ENCODE measurements around the gene SCN4B. TPM values are rescaled to one million over a fixed set of nuclear protein-coding genes. Genes with fewer than 3 reads are reported as not detected.

SCN4B gene
- total RNA-seq, 1 donor: not detected

DNA sequence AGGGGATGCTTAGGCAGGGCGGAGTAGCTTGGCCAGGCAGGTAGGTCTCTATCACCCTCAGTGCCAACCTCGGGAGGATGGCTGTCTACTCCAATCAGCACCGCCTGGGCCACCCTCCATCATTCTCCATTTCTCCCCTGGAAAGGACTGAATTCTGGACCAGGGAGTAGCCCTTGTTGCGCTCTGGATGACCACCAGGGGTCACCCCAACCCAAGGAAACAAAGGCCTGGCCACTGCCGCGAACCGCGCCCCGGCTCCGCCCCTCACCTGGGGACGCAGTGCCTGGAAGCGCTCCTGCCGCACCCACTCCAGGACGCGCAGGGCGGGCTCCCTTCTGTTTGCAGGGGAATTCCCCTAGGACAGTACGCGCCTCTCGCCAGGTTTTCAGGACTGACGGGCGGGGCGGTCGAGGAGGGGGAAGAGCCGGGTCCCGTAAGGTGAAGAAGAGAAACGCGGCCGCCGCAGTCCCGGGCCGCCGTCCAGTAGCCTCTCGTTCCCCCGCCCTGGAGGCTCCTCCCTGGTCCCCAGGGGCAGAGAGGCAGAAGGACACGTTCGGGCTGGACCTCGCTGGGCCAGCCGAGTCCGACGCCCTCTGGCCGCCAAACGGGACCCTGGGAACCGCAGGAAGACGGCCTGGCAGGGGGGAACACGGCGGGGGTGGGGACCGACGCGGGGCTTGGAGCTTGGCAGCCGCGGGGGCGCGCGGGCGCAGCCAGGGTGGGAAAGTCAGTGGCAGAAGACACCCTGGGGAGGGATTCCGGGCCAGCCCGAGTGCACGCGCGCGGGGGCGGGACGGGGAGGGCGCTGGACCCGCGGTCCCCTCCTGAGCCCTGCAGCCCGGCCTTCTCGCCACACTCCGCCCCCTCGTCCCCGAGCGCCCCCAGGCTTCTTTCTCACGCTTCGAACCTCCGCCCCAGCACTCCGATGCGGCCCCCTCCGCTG is 7.1 kb downstream of the SCN4B start:
- H3K4me3 ChIP-seq (ENCODE audit: low read depth, low read length): peak overlapping the region; percentile 51
- DNase-seq (ENCODE audit: low read depth): peak; percentile 55
- TF ChIP-seq, protein P1, sequence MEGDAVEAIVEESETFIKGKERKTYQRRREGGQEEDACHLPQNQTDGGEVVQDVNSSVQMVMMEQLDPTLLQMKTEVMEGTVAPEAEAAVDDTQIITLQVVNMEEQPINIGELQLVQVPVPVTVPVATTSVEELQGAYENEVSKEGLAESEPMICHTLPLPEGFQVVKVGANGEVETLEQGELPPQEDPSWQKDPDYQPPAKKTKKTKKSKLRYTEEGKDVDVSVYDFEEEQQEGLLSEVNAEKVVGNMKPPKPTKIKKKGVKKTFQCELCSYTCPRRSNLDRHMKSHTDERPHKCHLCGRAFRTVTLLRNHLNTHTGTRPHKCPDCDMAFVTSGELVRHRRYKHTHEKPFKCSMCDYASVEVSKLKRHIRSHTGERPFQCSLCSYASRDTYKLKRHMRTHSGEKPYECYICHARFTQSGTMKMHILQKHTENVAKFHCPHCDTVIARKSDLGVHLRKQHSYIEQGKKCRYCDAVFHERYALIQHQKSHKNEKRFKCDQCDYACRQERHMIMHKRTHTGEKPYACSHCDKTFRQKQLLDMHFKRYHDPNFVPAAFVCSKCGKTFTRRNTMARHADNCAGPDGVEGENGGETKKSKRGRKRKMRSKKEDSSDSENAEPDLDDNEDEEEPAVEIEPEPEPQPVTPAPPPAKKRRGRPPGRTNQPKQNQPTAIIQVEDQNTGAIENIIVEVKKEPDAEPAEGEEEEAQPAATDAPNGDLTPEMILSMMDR (IDR thresholded peaks at IDR 0.05; ENCODE audit: insufficient read depth, low read depth, low read length): peak; percentile 84

DNA sequence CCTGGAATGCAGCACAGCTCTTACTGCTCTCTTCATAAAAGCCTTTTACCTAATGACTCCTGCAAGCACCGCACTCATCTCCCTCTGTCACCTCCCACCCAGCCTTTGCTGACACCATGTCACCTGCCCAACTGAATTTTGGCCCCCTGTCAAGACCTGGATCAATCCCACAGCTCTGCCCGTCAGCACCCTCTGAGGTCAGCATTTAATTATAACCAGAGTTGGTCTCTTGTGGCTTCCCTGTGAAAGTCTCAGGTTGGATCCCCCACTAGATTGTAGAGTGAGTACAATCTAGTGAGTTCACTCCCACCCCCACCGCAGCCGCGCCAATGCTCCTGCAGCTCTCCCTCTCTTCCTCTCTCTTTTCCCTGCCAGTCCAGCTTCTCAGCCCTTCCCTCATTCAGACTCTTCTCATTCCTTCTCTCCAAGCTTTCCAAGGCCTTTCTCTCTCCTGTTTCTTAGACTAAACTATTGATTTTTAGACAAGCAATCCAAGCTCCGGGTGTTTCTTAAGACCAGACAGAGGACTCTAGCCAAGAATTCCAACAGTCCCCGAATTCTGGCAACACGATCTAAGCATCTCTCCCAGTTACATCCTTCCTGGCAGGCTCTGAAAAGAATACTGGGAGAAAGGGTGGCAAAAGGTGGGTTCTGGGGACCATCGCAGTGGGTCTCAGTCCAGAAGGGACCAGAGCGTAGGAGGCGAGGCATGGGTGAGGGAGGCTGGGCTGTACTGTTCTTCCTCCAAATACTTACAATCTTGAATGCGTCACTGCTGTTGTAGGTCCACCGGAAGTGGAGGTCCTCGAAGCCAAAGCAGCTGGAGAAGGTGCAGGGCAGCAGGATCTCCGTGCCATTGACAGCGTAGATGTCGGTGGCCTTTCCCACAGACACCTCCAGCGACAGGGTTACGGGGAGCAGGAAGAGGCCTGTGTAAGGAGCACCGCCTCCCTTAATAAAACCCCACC is 8.0 kb downstream of the SCN4B start:
- H3K4me3 ChIP-seq (ENCODE audit: low read depth, low read length): no peak overlapping the region
- TF ChIP-seq, protein P1 (IDR thresholded peaks at IDR 0.05; ENCODE audit: insufficient read depth, low read depth, low read length): no peak
- no peak for DNase-seq (ENCODE audit: low read depth)

DNA sequence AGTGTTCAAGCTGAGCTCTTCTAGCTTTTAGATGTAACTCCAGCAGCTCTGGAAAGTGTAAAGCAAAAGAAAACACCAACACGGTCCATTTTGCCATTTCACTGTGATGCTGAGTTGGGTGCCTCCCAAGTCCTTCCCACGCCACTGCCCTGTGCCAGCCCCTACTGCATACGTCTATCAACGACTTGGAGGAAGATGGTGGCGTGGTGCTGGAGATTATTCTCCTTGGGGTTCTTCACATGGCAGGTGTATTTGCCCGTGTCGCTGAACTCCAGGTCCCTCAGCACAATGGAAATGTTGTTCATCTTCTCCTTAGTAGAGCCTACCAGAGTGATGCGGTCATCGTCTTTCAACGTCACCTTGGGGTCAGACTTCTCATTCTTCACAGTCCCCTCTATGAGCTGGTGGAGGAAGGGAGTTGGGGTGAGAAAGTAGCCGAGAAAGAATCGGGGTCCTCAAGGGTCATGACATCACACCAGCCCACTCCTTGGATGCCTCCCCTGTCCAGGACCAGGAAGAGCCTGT is 8.9 kb downstream of the SCN4B start:
- H3K4me3 ChIP-seq (ENCODE audit: low read depth, low read length): no peak overlapping the region
- TF ChIP-seq, protein P1 (IDR thresholded peaks at IDR 0.05; ENCODE audit: insufficient read depth, low read depth, low read length): no peak
- DNase-seq (ENCODE audit: low read depth): no peak

DNA sequence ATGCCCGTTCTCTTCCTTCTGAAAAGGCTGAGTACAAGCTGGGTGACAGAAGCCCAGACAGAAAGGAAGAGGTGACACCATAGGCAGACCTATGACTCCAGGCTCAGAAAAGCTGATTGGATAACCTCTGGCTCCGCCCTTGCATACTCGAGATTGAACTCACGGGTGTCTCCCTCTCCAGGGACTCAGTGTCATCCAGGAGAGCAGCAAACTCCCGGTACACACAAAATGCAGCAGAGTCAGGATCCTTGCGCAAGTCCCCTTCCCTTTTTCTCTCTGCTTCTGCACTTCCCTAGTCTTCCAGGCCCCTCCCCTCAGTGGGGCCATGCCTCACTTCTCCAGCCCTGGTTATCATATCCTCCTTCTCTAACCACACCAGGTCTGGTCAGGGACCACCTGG is 9.8 kb downstream of the SCN4B start:
- no peak for DNase-seq (ENCODE audit: low read depth)
- TF ChIP-seq, protein P1 (IDR thresholded peaks at IDR 0.05; ENCODE audit: insufficient read depth, low read depth, low read length): no peak

DNA sequence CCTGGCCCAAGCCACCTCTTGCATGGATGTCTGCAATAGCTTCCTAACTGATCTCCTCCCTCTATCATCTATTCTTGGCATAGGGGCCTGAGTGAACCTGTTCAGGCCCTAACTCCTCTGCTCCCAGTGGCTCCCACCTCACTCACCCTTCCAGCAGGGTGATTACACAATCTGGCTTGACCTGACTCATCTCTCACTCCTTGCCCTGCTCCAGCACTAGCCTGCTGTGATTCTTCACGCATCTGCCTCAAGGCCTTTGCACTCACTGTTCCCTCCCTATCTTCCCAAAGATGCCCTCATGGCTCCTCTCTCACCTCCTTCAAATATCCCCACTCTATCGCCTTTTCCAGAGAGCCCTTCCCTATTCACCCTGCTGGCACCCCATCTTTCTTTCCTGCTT is 10.5 kb downstream of the SCN4B start:
- no peak for DNase-seq (ENCODE audit: low read depth)
- H3K4me3 ChIP-seq (ENCODE audit: low read depth, low read length): no peak overlapping the region
- TF ChIP-seq, protein P1 (IDR thresholded peaks at IDR 0.05; ENCODE audit: insufficient read depth, low read depth, low read length): no peak

More for the DNA sequence above, 9.8 kb downstream of the SCN4B start:
- H3K4me3 ChIP-seq (ENCODE audit: low read depth, low read length): no peak overlapping the region

DNA sequence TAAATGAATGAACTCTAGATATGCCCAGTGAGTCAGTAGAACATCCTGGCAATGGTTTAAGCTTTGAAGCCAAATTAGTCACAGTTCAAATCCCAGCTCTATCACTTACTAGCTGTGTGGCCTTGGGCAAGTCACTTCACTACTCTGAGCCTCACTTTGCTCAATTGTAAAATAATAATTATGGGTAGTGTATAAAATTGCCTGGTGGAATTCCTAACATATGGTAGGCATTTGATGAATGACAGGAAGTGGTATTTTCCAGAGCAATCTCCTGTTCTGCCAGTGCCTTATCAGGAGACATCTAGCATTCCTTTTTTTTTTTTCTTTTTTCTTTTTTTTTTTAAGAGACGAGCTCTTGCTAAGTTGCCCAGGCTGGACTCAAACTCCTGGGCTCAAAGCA is 13.0 kb downstream of the SCN4B start:
- no peak overlapping the region for H3K4me3 ChIP-seq (ENCODE audit: low read depth, low read length)

More for the DNA sequence above, 13.0 kb downstream of the SCN4B start:
- TF ChIP-seq, protein P1 (IDR thresholded peaks at IDR 0.05; ENCODE audit: insufficient read depth, low read depth, low read length): no peak
- DNase-seq (ENCODE audit: low read depth): no peak
